Renal pelvis (tissue), 4 donors: ENCODE data around the gene ATXN2. TPM values are rescaled to one million over a fixed set of nuclear protein-coding genes. Genes with fewer than 3 reads are reported as not detected.
"Not testable (repeated sequence)": the region's sequence is repeated elsewhere in the genome, so short reads cannot be mapped to it uniquely, and the experiment has no call there.

Source experiments
- DNase-seq: peaks from one replicate; pipeline ENCODE4 v3.0.0-alpha.2; 2013
- polyA plus RNA-seq, 3 donors: library from polyadenylated mRNA; unstranded; fragments of 120-200 nt; gene quantifications; one replicate each; pipeline ENCODE4 v1.2.1, GENCODE V29; 2013; ENCODE audit not compliant: insufficient read length in 3 of 3

ATXN2 gene
- polyA plus RNA-seq, 3 donors: 58.6 to 94.4 (median 78.1) TPM

- not testable (repeated sequence) for DNase-seq
Measured at GRCh38 chr12:111507719-111508118, 91.4 kb downstream of the ATXN2 start.

- DNase-seq: not testable (repeated sequence)
Measured at GRCh38 chr12:111507258-111507657, 91.9 kb downstream of the ATXN2 start.

GRCh38 chr12:111506260-111506659 is 92.9 kb downstream of the ATXN2 start:
- DNase-seq: no peak

- DNase-seq: no peak
Measured at GRCh38 chr12:111505601-111506036, 93.5 kb downstream of the ATXN2 start.

GRCh38 chr12:111503116-111503515 is 96.0 kb downstream of the ATXN2 start:
- DNase-seq: peak; percentile 4

- DNase-seq: no peak
Measured at GRCh38 chr12:111494676-111495075, 104.4 kb downstream of the ATXN2 start.

- not testable (repeated sequence) for DNase-seq
Measured at GRCh38 chr12:111492979-111493378, 106.1 kb downstream of the ATXN2 start.

- no peak for DNase-seq
Measured at GRCh38 chr12:111488798-111489197, 110.3 kb downstream of the ATXN2 start.

GRCh38 chr12:111488271-111488670 is 110.8 kb downstream of the ATXN2 start:
- DNase-seq: no peak

GRCh38 chr12:111482462-111482861 is 116.7 kb downstream of the ATXN2 start:
- DNase-seq: no peak

- no peak for DNase-seq
Measured at GRCh38 chr12:111471236-111471635, 127.9 kb downstream of the ATXN2 start.

GRCh38 chr12:111469401-111469800 is 129.7 kb downstream of the ATXN2 start:
- no peak for DNase-seq

GRCh38 chr12:111467857-111468241 is 131.3 kb downstream of the ATXN2 start:
- no peak for DNase-seq

GRCh38 chr12:111467092-111467856 is 131.8 kb downstream of the ATXN2 start:
- no peak for DNase-seq

GRCh38 chr12:111462210-111462769 is 136.8 kb downstream of the ATXN2 start:
- no peak for DNase-seq

GRCh38 chr12:111460111-111460510 is 139.0 kb downstream of the ATXN2 start:
- not testable (repeated sequence) for DNase-seq

GRCh38 chr12:111458546-111459172 is 140.5 kb downstream of the ATXN2 start:
- no peak for DNase-seq

GRCh38 chr12:111457577-111457976 is 141.5 kb downstream of the ATXN2 start:
- no peak for DNase-seq

- no peak for DNase-seq
Measured at GRCh38 chr12:111457071-111457470, 142.0 kb downstream of the ATXN2 start.

GRCh38 chr12:111455448-111456320 is 143.4 kb downstream of the ATXN2 start:
- DNase-seq: no peak

- DNase-seq: no peak
Measured at GRCh38 chr12:111454716-111455447, 144.2 kb downstream of the ATXN2 start.
